Adrenal gland (tissue), 12 donors: ENCODE measurements around the gene BOC. TPM values are rescaled to one million over a fixed set of nuclear protein-coding genes. Genes with fewer than 3 reads are reported as not detected.

Source experiments
- DNase-seq, 7 donors: peaks; one replicate each; pipeline ENCODE4 v3.0.0-alpha.2; 2019 to 2020
- H3K27ac ChIP-seq, 5 donors: fragments of 200-600 bp; sonication (generic) in 4 of 5; 1 replicate in 3 of 5; 2 replicates in 2 of 5; pipeline versions ENCODE4 v1.5.1 to v1.8.0; 2016 to 2020; ENCODE audit warnings: mild to moderate bottlenecking in 1 of 5
- H3K27me3 ChIP-seq: fragments of 200-600 bp; 2 replicates; pipeline ENCODE4 v1.8.0; 2021
- H3K36me3 ChIP-seq, 2 donors: fragments of 200-600 bp; replicated peaks in 1 of 2; 1 replicate in 1 of 2; 2 replicates in 1 of 2; pipeline versions ENCODE4 v1.5.1 to v1.8.0; 2018 to 2022
- H3K4me1 ChIP-seq, 2 donors: fragments of 200-600 bp; replicated peaks in 1 of 2; 1 replicate in 1 of 2; 2 replicates in 1 of 2; pipeline versions ENCODE4 v1.5.1 to v1.8.0; 2018 to 2021
- H3K4me3 ChIP-seq, 4 donors: fragments of 200-600 bp; sonication (generic) in 3 of 4; one replicate each; pipeline ENCODE4 v1.5.1; 2016 to 2018
- H3K9me3 ChIP-seq, 3 donors: fragments of 200-600 bp; sonication (generic) in 1 of 3; replicated peaks in 1 of 3; 1 replicate in 2 of 3; 2 replicates in 1 of 3; pipeline versions ENCODE4 v1.5.1 to v1.8.0; 2016 to 2021
- POLR2A ChIP-seq, 2 donors: fragments of 450-650 bp; IDR thresholded peaks; one replicate each; pipeline ENCODE4 v1.6.1; 2017; ENCODE audit warnings: antibody characterized with exemption in 2 of 2, mild to moderate bottlenecking in 2 of 2, moderate library complexity in 1 of 2
- WGBS, 4 donors: extraction: QIAGEN DNeasy Blood & Tissue Kit in 2 of 4; methylation state at CpG; one replicate each; pipeline versions ENCODE4 v1.1.5 to v1.1.7; 2013 to 2017; 5-methylcytosine and 5-hydroxymethylcytosine counted together
- intact Hi-C, 2 donors: fragments of 100-400 bp; cut with DNase I; formaldehyde crosslinking; loops; one replicate each; pipeline versions ENCODE4 v1.14.1 to v1.15.0; 2022 to 2023
- polyA plus RNA-seq, 3 donors: library from polyadenylated mRNA; stranded (reverse); fragments of 200-250 nt in 2 of 3; fragments of 350-450 nt in 1 of 3; fragmentation: Illumina TruSeq in 1 of 3; extraction: RNeasy Lipid Tissue Mini Kit (QIAGEN cat#74804) in 1 of 3; gene quantifications; one replicate each; pipeline ENCODE4 v1.2.3, GENCODE V29; 2013 to 2014
- total RNA-seq, 9 donors: library from RNA; depleted of rRNA in 4 of 9; stranded (reverse); fragments of >200 nt in 4 of 9; fragments of 120-200 nt in 1 of 9; fragmentation: NEBNext Ultra II Directional in 1 of 9; extraction: Animal tissue kit (Norgen Biotek cat#: 25700) in 1 of 9; gene quantifications; one replicate each; pipeline versions ENCODE4 v1.1.0 to v1.2.4, GENCODE V29; 2013 to 2023
- TF ChIP-seq, protein P1 (sequence below), 6 experiments: fragments of 450-650 bp in 4 of 6; fragments of 200-600 bp in 2 of 6; sonication (generic) in 1 of 6; IDR thresholded peaks; 1 replicate in 5 of 6; 2 replicates in 1 of 6; pipeline versions ENCODE4 v1.5.1 to v1.8.0; 2016 to 2021; ENCODE audit warnings: antibody characterized with exemption in 6 of 6, mild to moderate bottlenecking in 2 of 6, moderate library complexity in 1 of 6
- donor health status: healthy with polysubstance abuse.
- donor health status: Bipolar disorder and iron deficiency.
- donor health status: DM: yes; HTN: yes; CAD: no.
- donor health status: DM: no; HTN: no; CAD: no.
- donor health status: DM: no; HTN: no; CAD: no.
- donor health status: DM: yes; HTN: yes; CAD: no.

The BOC gene
- total and polyA plus RNA-seq, 12 donors: 1.9 to 22.3 (median 9.5) TPM

DNA sequence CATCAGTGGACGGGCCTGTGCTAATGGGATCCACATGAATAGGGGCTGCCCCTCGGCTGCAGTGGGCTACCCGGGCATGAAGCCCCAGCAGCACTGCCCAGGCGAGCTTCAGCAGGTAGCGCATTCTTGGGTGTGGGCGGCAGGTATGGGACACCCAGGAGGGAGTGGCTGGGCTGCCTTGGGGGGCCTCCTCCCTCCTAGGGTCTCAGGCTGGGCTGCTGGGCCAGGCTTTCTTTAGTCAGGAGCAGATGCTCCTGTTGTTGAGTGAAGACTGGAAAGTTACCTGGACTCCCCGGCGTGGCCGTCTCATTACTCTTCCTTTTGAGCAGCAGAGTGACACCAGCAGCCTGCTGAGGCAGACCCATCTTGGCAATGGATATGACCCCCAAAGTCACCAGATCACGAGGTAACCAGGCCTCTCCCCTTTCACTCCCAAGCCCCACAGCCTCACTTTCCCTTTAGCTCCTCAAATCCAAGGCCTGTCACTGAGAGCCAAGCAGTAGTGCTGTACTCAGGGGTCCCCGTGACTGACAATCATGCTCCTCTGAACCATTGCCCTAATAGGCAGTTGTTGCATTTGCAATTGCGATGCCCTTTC, 73.2 kb downstream of the BOC start:
- DNase-seq: no peak
- H3K4me3 ChIP-seq: no peak overlapping the region
- intact Hi-C loops: loop anchor here (5.0 kb wide), 4 partner anchors 142 to 242 kb away; no protein-coding TSS in a partner anchor
- 92 to 96% (median 93%) methylated on average over 7 to 12 of the region's 12 CpGs for WGBS, 4 donors
- TF ChIP-seq, protein P1, sequence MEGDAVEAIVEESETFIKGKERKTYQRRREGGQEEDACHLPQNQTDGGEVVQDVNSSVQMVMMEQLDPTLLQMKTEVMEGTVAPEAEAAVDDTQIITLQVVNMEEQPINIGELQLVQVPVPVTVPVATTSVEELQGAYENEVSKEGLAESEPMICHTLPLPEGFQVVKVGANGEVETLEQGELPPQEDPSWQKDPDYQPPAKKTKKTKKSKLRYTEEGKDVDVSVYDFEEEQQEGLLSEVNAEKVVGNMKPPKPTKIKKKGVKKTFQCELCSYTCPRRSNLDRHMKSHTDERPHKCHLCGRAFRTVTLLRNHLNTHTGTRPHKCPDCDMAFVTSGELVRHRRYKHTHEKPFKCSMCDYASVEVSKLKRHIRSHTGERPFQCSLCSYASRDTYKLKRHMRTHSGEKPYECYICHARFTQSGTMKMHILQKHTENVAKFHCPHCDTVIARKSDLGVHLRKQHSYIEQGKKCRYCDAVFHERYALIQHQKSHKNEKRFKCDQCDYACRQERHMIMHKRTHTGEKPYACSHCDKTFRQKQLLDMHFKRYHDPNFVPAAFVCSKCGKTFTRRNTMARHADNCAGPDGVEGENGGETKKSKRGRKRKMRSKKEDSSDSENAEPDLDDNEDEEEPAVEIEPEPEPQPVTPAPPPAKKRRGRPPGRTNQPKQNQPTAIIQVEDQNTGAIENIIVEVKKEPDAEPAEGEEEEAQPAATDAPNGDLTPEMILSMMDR (IDR thresholded peaks at IDR 0.05): no peak
- no peak for TF ChIP-seq POLR2A (IDR thresholded peaks at IDR 0.05)
- no peaks in the 10 kb centered on the region for H3K9me3 ChIP-seq
- H3K27me3 ChIP-seq: no peaks in the 10 kb centered on the region
- H3K27ac ChIP-seq: no peak overlapping the region
- no peaks in the 10 kb centered on the region for H3K36me3 ChIP-seq
- peaks cover 3 to 11% of the 10 kb centered on the region in 2 donors for H3K4me1 ChIP-seq

DNA sequence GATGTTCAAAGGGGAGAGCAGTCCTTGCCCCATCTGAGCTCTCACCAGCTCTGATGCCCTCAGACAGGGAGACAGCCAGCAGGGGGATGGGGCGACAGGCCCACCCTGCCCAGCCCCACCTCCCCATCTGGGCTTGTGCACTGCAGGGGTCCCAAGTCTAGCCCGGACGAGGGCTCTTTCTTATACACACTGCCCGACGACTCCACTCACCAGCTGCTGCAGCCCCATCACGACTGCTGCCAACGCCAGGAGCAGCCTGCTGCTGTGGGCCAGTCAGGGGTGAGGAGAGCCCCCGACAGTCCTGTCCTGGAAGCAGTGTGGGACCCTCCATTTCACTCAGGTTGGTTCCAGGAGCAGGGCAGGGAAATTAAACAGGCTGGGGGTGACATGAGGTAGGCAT, 73.9 kb downstream of the BOC start:
- intact Hi-C loops: loop anchor here (5.0 kb wide), 2 partner anchors 228 to 233 kb away; no protein-coding TSS in a partner anchor
- no peaks in the 10 kb centered on the region for H3K27me3 ChIP-seq
- DNase-seq: no peak
- WGBS, 4 donors: 86 to 92% (median 88%) methylated on average over 6 to 8 of the region's 8 CpGs; no CpG with 5 or more reads in 1 of the 4 donors
- H3K4me3 ChIP-seq: no peak overlapping the region
- H3K36me3 ChIP-seq: no peaks in the 10 kb centered on the region
- H3K4me1 ChIP-seq: peaks cover 3 to 11% of the 10 kb centered on the region in 2 donors
- H3K9me3 ChIP-seq: no peaks in the 10 kb centered on the region
- H3K27ac ChIP-seq: no peak overlapping the region
- TF ChIP-seq, protein P1 (IDR thresholded peaks at IDR 0.05): no peak
- TF ChIP-seq POLR2A (IDR thresholded peaks at IDR 0.05): no peak

DNA sequence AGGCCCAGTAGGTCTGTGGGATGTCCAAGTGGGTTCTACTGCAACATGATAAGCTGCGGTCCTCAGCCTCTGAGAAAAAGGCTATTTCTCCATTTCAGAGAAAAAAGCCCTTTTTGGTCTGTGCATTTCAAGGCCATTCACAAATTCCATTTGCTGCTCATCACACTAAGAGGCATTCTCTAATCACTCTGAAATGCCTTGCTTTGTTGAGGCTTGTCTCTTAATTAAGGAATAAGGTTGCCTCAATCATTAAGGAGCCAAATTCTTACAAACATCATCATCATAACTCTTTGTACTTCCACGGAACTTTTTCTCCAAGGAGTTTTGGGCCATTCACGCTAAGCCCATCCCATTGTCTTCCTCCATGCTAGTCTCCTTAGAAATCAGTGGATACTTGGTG, 74.4 kb downstream of the BOC start:
- H3K36me3 ChIP-seq: no peaks in the 10 kb centered on the region

DNA sequence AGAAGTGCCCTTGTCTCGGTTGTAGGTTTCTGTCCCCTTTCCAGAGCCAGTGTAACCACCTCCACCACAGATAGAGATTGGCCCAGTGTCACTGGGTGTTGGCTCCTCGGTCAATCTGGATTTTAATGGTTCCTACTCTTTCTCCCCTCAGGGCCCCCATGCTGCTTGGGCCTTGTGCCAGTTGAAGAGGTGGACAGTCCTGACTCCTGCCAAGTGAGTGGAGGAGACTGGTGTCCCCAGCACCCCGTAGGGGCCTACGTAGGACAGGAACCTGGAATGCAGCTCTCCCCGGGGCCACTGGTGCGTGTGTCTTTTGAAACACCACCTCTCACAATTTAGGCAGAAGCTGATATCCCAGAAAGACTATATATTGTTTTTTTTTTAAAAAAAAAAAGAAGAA, 75.2 kb downstream of the BOC start:
- H3K36me3 ChIP-seq: no peaks in the 10 kb centered on the region

More for the DNA sequence above, 74.4 kb downstream of the BOC start:
- Histone ChIP-seq H3K27ac (no peak overlapping the region), H3K9me3 (no peaks in the 10 kb centered on the region), H3K4me3 (no peak overlapping the region), H3K27me3 (no peaks in the 10 kb centered on the region), H3K4me1 (peaks cover 3 to 11% of the 10 kb centered on the region in 2 donors)
- DNase-seq: no peak
- TF ChIP-seq, protein P1 (IDR thresholded peaks at IDR 0.05): no peak
- TF ChIP-seq POLR2A (IDR thresholded peaks at IDR 0.05): no peak
- intact Hi-C loops: loop anchor here (5.0 kb wide), 2 partner anchors 228 to 233 kb away; no protein-coding TSS in a partner anchor
- WGBS, 4 donors: 90 to 95% (median 92%) methylated on average over 3 of the region's 3 CpGs

More for the DNA sequence above, 75.2 kb downstream of the BOC start:
- Histone ChIP-seq H3K4me1 (peaks cover 3 to 11% of the 10 kb centered on the region in 2 donors), H3K27ac (peak overlapping the region in 1 of 5 donors; percentile 10), H3K4me3 (no peak overlapping the region), H3K27me3 (no peaks in the 10 kb centered on the region), H3K9me3 (no peaks in the 10 kb centered on the region)
- no peak for DNase-seq
- intact Hi-C loops: loop anchor here (5.0 kb wide), 2 partner anchors 229 to 234 kb away; no protein-coding TSS in a partner anchor
- WGBS, 4 donors: 75 to 91% (median 87%) methylated on average over 6 of the region's 6 CpGs
- TF ChIP-seq, protein P1 (IDR thresholded peaks at IDR 0.05): no peak
- TF ChIP-seq POLR2A (IDR thresholded peaks at IDR 0.05): no peak
